Measurements from ENCODE around the gene SSUH2. TPM values are rescaled to one million over a fixed set of nuclear protein-coding genes. Genes with fewer than 3 reads are reported as not detected.

Gene SSUH2
- total and polyA plus RNA-seq, 9 of the 15 experiments (the other 6 are each of a cell fraction or from before 2014, with no cell fraction given), result 0.04 to 0.17 (median 0.04) TPM; not detected in 6

DNA sequence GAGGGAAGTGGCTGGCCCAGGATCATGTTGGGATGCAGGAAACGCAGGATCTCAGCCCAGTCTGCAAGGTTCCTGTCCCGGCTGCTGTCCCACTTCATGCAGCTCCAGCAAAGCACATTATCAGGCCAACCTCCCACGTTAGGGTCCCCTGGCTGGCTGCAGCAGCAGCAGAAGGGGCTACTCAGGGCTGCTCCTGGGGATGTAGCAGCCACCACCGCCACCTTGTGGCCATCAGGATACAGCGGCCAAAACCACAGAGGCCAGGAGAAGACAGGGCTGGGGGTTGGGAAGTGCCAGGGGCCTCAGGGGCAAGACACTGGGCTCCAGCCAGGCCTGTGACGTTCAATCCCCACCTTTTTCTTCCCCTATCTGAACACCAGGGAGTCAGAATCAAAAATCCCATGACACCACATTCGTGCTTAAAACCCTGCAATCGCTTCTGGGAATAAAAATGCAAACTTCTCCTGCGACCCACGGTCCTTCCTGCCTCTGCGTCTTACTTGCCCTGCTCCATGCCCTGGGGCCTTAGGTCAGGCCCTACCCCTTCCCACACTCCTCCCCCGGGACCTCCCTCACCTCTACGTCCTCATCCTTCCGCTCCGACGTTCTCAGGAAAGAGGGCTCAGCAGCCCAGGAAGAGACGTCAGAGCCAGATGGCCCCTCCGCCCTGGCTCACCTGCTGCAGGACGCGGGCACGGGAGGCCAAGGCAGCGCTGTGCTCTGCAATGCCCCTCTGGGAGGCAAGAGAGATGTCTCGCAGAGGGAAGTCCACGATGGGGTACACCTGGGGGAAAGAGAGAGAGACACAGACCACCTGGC lies 21.5 kb downstream of the SSUH2 start:
- FAIRE-seq, result peak; percentile 72
- in situ Hi-C loops (cut with MboI), result no loop called here
- TF ChIP-seq STAG1 (CRISPR knock-in tag; IDR thresholded peaks at IDR 0.05; ENCODE audit: borderline replicate concordance) (peak; percentile 76; the same call in 1 of the 2 replicates), LCOR (CRISPR knock-in tag; IDR thresholded peaks at IDR 0.05) (peak; percentile 62; the same call in 1 of the 2 replicates), ARID2 (IDR thresholded peaks at IDR 0.05) (0 out of 2 replicates have a peak, but pooled peaks have one; percentile 34), CHD2 (IDR thresholded peaks at IDR 0.05; ENCODE audit: low read depth, low read length) (no peak), RCOR1 (IDR thresholded peaks at IDR 0.05; ENCODE audit: borderline replicate concordance in 1 of 2, low read depth in 2 of 2, low read length in 2 of 2) (0 out of 4 replicates have a peak, but pooled peaks of 1 of the 2 experiments have one; percentile 25)
- TF ChIP-seq, protein P1, sequence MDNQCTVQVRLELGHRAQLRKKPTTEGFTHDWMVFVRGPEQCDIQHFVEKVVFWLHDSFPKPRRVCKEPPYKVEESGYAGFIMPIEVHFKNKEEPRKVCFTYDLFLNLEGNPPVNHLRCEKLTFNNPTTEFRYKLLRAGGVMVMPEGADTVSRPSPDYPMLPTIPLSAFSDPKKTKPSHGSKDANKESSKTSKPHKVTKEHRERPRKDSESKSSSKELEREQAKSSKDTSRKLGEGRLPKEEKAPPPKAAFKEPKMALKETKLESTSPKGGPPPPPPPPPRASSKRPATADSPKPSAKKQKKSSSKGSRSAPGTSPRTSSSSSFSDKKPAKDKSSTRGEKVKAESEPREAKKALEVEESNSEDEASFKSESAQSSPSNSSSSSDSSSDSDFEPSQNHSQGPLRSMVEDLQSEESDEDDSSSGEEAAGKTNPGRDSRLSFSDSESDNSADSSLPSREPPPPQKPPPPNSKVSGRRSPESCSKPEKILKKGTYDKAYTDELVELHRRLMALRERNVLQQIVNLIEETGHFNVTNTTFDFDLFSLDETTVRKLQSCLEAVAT (IDR thresholded peaks at IDR 0.05), result 0 out of 4 replicates have a peak, but pooled peaks of 1 of the 2 experiments have one; percentile 57
- TF ChIP-seq, protein P2, sequence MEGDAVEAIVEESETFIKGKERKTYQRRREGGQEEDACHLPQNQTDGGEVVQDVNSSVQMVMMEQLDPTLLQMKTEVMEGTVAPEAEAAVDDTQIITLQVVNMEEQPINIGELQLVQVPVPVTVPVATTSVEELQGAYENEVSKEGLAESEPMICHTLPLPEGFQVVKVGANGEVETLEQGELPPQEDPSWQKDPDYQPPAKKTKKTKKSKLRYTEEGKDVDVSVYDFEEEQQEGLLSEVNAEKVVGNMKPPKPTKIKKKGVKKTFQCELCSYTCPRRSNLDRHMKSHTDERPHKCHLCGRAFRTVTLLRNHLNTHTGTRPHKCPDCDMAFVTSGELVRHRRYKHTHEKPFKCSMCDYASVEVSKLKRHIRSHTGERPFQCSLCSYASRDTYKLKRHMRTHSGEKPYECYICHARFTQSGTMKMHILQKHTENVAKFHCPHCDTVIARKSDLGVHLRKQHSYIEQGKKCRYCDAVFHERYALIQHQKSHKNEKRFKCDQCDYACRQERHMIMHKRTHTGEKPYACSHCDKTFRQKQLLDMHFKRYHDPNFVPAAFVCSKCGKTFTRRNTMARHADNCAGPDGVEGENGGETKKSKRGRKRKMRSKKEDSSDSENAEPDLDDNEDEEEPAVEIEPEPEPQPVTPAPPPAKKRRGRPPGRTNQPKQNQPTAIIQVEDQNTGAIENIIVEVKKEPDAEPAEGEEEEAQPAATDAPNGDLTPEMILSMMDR (IDR thresholded peaks at IDR 0.05 in 2 of 3, conservative IDR thresholded peaks at IDR 0.05 in 1 of 3; ENCODE audit: insufficient read depth in 2 of 3, low read depth in 1 of 3, low read length in 3 of 3), result peak; percentile 88 to 92 (median 89)
- TF ChIP-seq, protein P3, sequence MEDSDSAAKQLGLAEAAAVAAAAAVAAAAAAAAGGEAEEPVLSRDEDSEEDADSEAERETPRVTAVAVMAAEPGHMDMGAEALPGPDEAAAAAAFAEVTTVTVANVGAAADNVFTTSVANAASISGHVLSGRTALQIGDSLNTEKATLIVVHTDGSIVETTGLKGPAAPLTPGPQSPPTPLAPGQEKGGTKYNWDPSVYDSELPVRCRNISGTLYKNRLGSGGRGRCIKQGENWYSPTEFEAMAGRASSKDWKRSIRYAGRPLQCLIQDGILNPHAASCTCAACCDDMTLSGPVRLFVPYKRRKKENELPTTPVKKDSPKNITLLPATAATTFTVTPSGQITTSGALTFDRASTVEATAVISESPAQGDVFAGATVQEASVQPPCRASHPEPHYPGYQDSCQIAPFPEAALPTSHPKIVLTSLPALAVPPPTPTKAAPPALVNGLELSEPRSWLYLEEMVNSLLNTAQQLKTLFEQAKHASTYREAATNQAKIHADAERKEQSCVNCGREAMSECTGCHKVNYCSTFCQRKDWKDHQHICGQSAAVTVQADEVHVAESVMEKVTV (CRISPR knock-in tag; IDR thresholded peaks at IDR 0.05), result peak; percentile 70
- TF ChIP-seq, protein P4, sequence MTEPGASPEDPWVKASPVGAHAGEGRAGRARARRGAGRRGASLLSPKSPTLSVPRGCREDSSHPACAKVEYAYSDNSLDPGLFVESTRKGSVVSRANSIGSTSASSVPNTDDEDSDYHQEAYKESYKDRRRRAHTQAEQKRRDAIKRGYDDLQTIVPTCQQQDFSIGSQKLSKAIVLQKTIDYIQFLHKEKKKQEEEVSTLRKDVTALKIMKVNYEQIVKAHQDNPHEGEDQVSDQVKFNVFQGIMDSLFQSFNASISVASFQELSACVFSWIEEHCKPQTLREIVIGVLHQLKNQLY (CRISPR knock-in tag; conservative IDR thresholded peaks at IDR 0.05), result no peak
- TF ChIP-seq, protein P5, sequence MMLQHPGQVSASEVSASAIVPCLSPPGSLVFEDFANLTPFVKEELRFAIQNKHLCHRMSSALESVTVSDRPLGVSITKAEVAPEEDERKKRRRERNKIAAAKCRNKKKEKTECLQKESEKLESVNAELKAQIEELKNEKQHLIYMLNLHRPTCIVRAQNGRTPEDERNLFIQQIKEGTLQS (IDR thresholded peaks at IDR 0.05), result no peak
- TF ChIP-seq, protein P5 (CRISPR knock-in tag; conservative IDR thresholded peaks at IDR 0.05), result no peak

More for the DNA sequence above, 21.5 kb downstream of the SSUH2 start:
- intact Hi-C loops (cut with micrococcal nuclease), result loop anchor here (1.0 to 10.0 kb wide), 2 partner anchors 181 to 298 kb away; no protein-coding TSS in a partner anchor
- 6% methylated on average over 24 of the region's 24 CpGs for WGBS (ENCODE audit: insufficient coverage, low coverage, missing lambda C conversion rate)
- Histone ChIP-seq H3K4me1 (replicated peaks in 1 of 2; ENCODE audit: control insufficient read depth in 2 of 2, insufficient read depth in 2 of 2, low read length in 2 of 2) (peaks cover 0 to 3% of the 10 kb centered on the region in 2 experiments; a peak in 3 of 5 replicates), H3K36me3 (ENCODE audit: control insufficient read depth, insufficient read depth, low read length) (no peaks in the 10 kb centered on the region), H3K79me2 (ENCODE audit: control insufficient read depth, insufficient read depth, low read length) (no peaks in the 10 kb centered on the region), H3K4me3 (no peak overlapping the region), H3K27ac (ENCODE audit: extremely low read depth, low read depth, low read length) (no peak overlapping the region), H4K20me1 (replicated peaks; ENCODE audit: control insufficient read depth, insufficient read depth, low read length) (no peaks in the 10 kb centered on the region; the same call in 1 of the 2 replicates), H2AFZ (ENCODE audit: low read depth, low read length) (peak overlapping the region; percentile 51; the same call in 1 of the 2 replicates), H3K9ac (ENCODE audit: insufficient read depth in 1 of 2, low read depth in 2 of 2, low read length in 2 of 2) (no peak overlapping the region; a peak in 1 of 4 replicates), H3K9me1 (ENCODE audit: control insufficient read depth, insufficient read depth, low read length) (no peaks in the 10 kb centered on the region), H3K27me3 (ENCODE audit: control insufficient read depth in 2 of 2, insufficient read depth in 2 of 2, low read length in 2 of 2) (peaks cover 0 to 28% of the 10 kb centered on the region in 2 experiments; a peak in 2 of 5 replicates), H3K4me2 (ENCODE audit: insufficient read depth, low read length) (peak overlapping the region; percentile 4; the same call in 1 of the 2 replicates), H3K9me3 (replicated peaks; ENCODE audit: control insufficient read depth, insufficient read depth, low read depth, low read length) (no peaks in the 10 kb centered on the region)
- ChIA-PET POLR2A (no interaction called here), CTCF (ENCODE audit: low intra/inter-chr PET ratio) (interaction anchor here (0.6 to 1.6 kb wide), 3 partner anchors 181 to 276 kb away, joined by 3 to 12 read pairs (median 4); no protein-coding TSS in a partner anchor)
- DNase-seq (ENCODE audit: extremely low read depth in 1 of 4, low spot score in 3 of 4), result peak; percentile 77 to 87 (median 85)
- BruUV-seq (replicated peaks), result no TSS peak
- ATAC-seq, result peak; percentile 98

All from K562 (cell line).